ENCODE measurements around the gene LYPD6B.

DNA sequence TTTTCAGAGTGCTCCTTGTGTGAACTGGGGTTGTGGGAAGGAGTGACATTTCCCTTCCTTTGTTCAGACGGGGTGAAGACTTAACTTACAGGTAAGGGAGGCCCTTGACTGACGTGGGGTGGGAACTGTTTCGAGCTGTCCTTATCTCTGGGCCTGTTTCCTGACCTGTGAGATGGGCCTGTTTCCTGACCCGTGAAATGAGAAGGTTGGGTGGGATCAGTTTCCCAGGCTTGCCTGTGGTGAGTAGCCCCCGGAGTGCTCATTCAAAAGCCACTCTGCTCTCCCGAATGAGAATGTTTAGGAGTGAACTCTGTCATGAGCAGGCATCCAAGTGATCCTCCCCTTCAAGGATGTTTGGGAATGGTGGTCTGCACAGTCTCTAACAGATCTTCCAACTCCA lies 4.1 kb upstream of the LYPD6B start:
- no peak for TF ChIP-seq YY1 (IDR thresholded peaks at IDR 0.05; ENCODE audit: low read depth)
- TF ChIP-seq CTCF (IDR thresholded peaks at IDR 0.05): no peak
- TF ChIP-seq IRF3 (IDR thresholded peaks at IDR 0.05; ENCODE audit: low read depth, low read length): no peak
- TF ChIP-seq PBX3 (IDR thresholded peaks at IDR 0.05): no peak

Measured in SK-N-SH (cell line).